ENCODE results near the gene KCNMA1.

Gene KCNMA1

GRCh38 chr10:77149706-77150105 is 487.9 kb downstream of the KCNMA1 start:
- DNase-seq (ENCODE audit: low read depth) = no peak

GRCh38 chr10:77149001-77149400 is 488.6 kb downstream of the KCNMA1 start:
- no peak for DNase-seq (ENCODE audit: low read depth)

GRCh38 chr10:77147871-77148270 is 489.7 kb downstream of the KCNMA1 start:
- DNase-seq (ENCODE audit: low read depth) = no peak

GRCh38 chr10:77146712-77147336 is 490.8 kb downstream of the KCNMA1 start:
- no peak for DNase-seq (ENCODE audit: low read depth)

- no peak for DNase-seq (ENCODE audit: low read depth)
These were observed 493.0 kb downstream of the KCNMA1 start for GRCh38 chr10:77144656-77145055.

- DNase-seq (ENCODE audit: low read depth) = no peak
These were observed 498.1 kb downstream of the KCNMA1 start for GRCh38 chr10:77139252-77140160.

- DNase-seq (ENCODE audit: low read depth) = no peak
These were observed 499.1 kb downstream of the KCNMA1 start for GRCh38 chr10:77138541-77138940.

GRCh38 chr10:77135555-77135954 is 502.1 kb downstream of the KCNMA1 start:
- no peak for DNase-seq (ENCODE audit: low read depth)

GRCh38 chr10:77131214-77131613 is 506.4 kb downstream of the KCNMA1 start:
- no peak for DNase-seq (ENCODE audit: low read depth)

GRCh38 chr10:77127243-77127642 is 510.4 kb downstream of the KCNMA1 start:
- no peak for DNase-seq (ENCODE audit: low read depth)

GRCh38 chr10:77125231-77125630 is 512.4 kb downstream of the KCNMA1 start:
- DNase-seq (ENCODE audit: low read depth) = no peak

GRCh38 chr10:77123330-77123729 is 514.3 kb downstream of the KCNMA1 start:
- no peak for DNase-seq (ENCODE audit: low read depth)

- no peak for DNase-seq (ENCODE audit: low read depth)
These were observed 515.8 kb downstream of the KCNMA1 start for GRCh38 chr10:77121829-77122228.

GRCh38 chr10:77120666-77121376 is 516.8 kb downstream of the KCNMA1 start:
- DNase-seq (ENCODE audit: low read depth) = no peak

GRCh38 chr10:77120012-77120411 is 517.6 kb downstream of the KCNMA1 start:
- DNase-seq (ENCODE audit: low read depth) = no peak

- DNase-seq (ENCODE audit: low read depth) = no peak
These were observed 518.9 kb downstream of the KCNMA1 start for GRCh38 chr10:77118603-77119282.

- DNase-seq (ENCODE audit: low read depth) = no peak
These were observed 520.1 kb downstream of the KCNMA1 start for GRCh38 chr10:77117501-77117900.

- no peak for DNase-seq (ENCODE audit: low read depth)
These were observed 520.7 kb downstream of the KCNMA1 start for GRCh38 chr10:77116904-77117303.

- no peak for DNase-seq (ENCODE audit: low read depth)
These were observed 523.3 kb downstream of the KCNMA1 start for GRCh38 chr10:77114181-77114821.

- no peak for DNase-seq (ENCODE audit: low read depth)
These were observed 525.7 kb downstream of the KCNMA1 start for GRCh38 chr10:77111611-77112550.

- no peak for DNase-seq (ENCODE audit: low read depth)
These were observed 526.9 kb downstream of the KCNMA1 start for GRCh38 chr10:77110757-77111156.
